T47D (cell line): ENCODE measurements around the gene MYO1F.
A peak's percentile ranks its signal among the peaks of the same experiment; 100 is the strongest.
"Not testable (repeated sequence)": the region's sequence is repeated elsewhere in the genome, so short reads cannot be mapped to it uniquely, and the experiment has no call there.

ENCODE experiments used
- DNase-seq, 2 experiments: peaks; one replicate each; pipeline versions ENCODE4 v3.0.0 to v3.0.0-alpha.2; 2011 to 2012; ENCODE audit warnings: low read depth in 1 of 2, low spot score in 1 of 2
- JUND ChIP-seq: IDR thresholded peaks from 2 replicates; pipeline ENCODE4 v1.6.1; 2012; ENCODE audit warnings: low read depth
- in situ Hi-C: cut with HindIII; loops from 2 replicates; pipeline ENCODE4 v1.10.0; 2016; ENCODE audit warnings: low sequenced_read_pairs, low pct_unique_long_range_greater_than_20kb

Gene MYO1F

DNA sequence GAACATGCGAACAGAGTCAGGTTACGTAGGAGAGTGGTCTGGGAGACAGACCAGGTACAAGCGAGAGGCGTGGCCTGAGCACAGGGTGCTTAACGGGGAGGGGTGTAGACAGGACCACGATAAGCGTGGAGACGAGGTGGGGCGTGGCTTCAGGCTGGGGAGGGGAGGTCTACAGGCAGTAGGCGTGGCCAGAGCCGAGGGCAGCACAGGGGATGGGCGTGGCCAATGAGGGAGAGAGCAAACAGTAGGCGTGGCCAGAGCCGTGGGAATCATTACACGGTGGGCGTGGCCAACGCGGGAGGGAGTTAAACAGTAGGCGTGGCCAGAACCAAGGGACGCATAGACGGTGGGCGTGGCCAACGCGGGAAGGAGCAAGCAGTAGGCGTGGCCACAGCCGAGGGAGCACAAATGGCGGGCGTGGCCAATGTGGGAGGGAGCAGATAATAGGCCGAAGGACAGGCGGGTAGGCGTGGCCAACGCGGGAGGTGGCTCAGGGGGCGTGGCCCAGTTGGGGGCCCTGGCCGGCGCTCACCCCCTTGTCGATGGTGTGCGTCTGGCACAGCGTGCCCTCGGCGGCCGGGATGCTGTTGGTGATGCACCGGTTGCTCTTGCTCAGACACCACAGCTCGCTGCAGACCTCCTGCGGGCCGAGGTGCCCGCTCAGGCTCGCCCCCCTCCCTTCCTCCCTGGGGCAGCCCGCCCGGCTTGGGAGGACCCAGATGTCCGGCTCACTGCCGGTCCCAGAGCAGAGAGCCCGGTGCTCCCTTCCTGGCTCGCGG is 15.2 kb upstream of the MYO1F start:
- no peak for TF ChIP-seq JUND
- in situ Hi-C loops: no loop called here
- peak in 1 of 2 experiments; percentile 95 for DNase-seq

GRCh38 chr19:8589177-8589714 is 12.0 kb upstream of the MYO1F start:
- TF ChIP-seq JUND: no peak
- in situ Hi-C loops: no loop called here
- DNase-seq: no peak

DNA sequence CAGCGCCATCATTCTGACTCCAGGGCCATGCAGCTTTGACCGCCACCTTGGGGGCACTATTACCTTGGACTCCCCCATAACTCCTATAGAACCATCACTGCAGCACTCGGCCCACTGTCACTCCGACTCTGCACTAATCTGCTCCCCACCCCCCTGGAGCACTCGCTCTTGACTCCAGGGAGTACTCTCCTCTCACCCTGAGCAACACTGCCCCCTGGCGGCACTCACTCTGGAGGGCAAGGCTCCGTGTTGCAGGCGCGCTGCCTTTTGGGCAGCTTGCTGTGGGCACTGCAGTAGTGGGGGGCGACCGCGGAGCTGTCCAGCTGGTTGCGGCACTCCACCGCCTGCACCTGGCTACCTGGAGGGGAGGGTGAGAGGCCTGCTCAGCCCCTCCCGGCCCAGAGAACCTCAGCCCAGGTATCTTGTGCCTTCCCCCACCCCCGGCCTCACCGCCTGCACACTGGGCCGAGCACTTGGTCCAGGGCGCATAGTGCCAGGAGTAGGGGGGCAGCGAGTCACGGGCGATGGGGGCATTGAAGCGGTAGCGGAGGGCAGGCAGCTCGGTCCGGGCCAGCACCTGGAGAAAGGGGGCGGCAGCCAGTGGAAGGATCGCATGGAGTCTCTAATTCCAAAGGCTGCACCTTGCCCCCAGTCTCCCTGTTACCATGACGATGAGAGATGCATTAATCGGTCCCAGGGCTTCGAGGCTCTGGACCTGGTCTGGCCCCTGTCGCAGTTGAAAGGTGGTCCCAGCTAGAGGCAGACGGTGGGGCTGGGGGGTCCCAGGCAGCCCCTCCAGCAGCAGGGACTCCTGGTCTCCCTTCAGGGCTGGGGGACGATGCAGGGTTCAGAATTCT is 8.9 kb upstream of the MYO1F start:
- peak; percentile 74 for DNase-seq
- in situ Hi-C loops: no loop called here
- TF ChIP-seq JUND: no peak

- in situ Hi-C loops: no loop called here
- TF ChIP-seq JUND: no peak
- no peak for DNase-seq
Measured at GRCh38 chr19:8584965-8585893, 8.0 kb upstream of the MYO1F start.

DNA sequence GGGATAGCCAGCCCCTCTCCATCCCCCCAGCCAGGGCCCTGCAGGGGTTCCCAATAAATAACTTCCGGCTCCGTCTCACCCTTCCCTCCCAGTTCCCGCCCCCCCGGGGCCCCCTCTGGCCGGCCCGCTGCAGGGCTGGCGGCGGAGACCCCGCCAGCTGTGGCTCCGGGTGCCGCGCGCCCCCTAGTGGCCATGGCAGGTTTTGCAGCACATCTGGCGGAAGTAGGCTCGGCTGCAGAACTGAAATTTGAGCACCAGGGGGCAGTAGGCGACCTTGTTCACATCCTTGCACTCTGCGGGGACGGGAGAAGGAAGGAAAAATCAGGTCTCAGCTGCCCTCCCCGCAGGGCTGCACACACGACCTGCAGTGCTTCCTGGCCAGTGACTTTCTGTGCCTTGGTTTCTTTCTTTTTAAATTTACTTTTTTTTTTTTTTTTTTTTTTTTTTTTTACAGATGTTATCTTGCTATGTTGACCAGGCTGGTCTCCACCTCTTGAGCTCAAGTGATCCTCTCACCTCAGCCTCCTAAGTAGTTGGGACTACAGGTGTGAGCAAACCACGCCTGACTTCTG is 3.6 kb upstream of the MYO1F start:
- no peak for TF ChIP-seq JUND
- peak; percentile 43 to 77 for DNase-seq
- in situ Hi-C loops: no loop called here

- peak; percentile 62 for DNase-seq
- in situ Hi-C loops: no loop called here
- no peak for TF ChIP-seq JUND
Measured at GRCh38 chr19:8578642-8579265, 1.5 kb upstream of the MYO1F start.

DNA sequence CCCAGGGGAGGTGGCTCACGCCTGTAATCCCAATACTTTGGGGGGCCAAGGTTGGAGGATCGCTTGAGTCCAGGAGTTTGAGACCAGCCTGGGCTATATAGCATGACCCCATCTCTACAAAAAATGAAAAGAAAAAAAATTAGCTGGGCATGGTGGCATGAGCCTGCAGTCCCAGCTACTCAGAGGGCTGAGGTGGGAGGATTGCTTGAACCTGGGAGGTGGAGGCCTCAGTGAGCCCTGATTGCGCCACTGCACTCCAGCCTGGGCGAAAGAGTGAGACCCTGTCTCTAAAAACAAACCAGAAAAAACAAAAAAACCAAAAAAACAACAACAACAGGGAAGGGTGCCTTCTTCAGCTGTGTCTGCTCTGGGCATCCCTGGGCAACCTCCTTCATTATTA is 499 bp upstream of the MYO1F start:
- in situ Hi-C loops: no loop called here
- TF ChIP-seq JUND: no peak
- no peak for DNase-seq

- in situ Hi-C loops: no loop called here
- no peak for DNase-seq
- TF ChIP-seq JUND: no peak
Measured at GRCh38 chr19:8576273-8576993, 809 bp downstream of the MYO1F start.

GRCh38 chr19:8575467-8575997 is 1.7 kb downstream of the MYO1F start:
- no peak for DNase-seq
- in situ Hi-C loops: no loop called here
- TF ChIP-seq JUND: no peak

DNA sequence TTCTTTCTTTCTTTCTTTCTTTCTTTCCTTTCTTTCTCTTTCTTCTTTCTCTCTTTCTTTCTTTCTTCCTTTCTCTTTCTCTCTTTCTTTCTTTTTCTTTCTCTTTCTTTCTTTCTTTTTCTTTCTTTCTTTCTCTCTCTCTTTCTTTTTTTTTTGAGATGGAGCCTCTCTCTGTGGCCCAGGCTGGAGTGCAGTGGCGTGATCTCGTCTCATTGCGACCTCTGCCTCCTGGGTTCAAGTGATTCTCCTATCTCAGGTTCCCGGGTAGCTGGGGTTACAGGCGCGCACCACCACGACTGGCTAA is 2.7 kb downstream of the MYO1F start:
- in situ Hi-C loops, DNase-seq: not testable (repeated sequence)

DNA sequence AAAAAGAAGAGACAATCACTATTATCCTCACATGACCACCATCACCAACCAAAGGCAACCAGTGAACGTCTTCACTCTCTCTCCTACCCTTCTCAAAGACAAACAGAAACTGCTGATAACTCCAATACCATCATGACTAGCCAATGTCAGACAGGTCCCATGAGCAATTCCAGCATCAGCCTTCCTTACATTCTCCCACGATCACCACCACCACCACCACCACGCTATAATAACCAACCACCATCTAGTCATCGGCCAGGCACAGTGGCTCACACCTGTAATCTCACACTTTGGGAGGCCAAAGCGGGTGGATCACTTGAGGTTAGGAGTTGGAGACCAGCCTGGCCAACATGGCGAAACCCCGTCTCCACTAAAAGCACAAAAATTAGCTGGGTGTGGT is 3.9 kb downstream of the MYO1F start:
- no peak for TF ChIP-seq JUND
- no peak for DNase-seq
- in situ Hi-C loops: no loop called here
